PC-9 (cell line): ENCODE results near the gene RUNX1.

Experiments
- CTCF ChIP-seq: fragments of 200-600 bp; sonication (generic); conservative IDR thresholded peaks from 2 replicates; pipeline ENCODE4 v1.6.1; 2017; ENCODE audit warnings: mixed run types, antibody characterized with exemption, mild to moderate bottlenecking, moderate library complexity
- EZH2 ChIP-seq: fragments of 200-600 bp; sonication (generic); IDR thresholded peaks from 2 replicates; pipeline ENCODE4 v1.8.0; 2017; ENCODE audit warnings: antibody characterized with exemption, low read depth

GRCh38 chr21:34877485-34878128, 171.5 kb downstream of the RUNX1 start:
- TF ChIP-seq CTCF (no peak), EZH2 (no peak)
